Pulmonary artery endothelial cell (primary cell): Measurements from ENCODE around the gene TNPO3. TPM values are rescaled to one million over a fixed set of nuclear protein-coding genes. Genes with fewer than 3 reads are reported as not detected.

Experiments used
- DNase-seq: peaks from one replicate; pipeline ENCODE4 v3.0.0-alpha.2; 2011; ENCODE audit warnings: low read depth, low spot score
- total RNA-seq: library from RNA; depleted of rRNA; stranded (reverse); fragments of >200 nt; gene quantifications from 2 replicates; pipeline ENCODE4 v1.2.3, GENCODE V29; 2014

TNPO3 gene
- total RNA-seq, 1 donor from 2014 or later, result 78.1 TPM

DNA sequence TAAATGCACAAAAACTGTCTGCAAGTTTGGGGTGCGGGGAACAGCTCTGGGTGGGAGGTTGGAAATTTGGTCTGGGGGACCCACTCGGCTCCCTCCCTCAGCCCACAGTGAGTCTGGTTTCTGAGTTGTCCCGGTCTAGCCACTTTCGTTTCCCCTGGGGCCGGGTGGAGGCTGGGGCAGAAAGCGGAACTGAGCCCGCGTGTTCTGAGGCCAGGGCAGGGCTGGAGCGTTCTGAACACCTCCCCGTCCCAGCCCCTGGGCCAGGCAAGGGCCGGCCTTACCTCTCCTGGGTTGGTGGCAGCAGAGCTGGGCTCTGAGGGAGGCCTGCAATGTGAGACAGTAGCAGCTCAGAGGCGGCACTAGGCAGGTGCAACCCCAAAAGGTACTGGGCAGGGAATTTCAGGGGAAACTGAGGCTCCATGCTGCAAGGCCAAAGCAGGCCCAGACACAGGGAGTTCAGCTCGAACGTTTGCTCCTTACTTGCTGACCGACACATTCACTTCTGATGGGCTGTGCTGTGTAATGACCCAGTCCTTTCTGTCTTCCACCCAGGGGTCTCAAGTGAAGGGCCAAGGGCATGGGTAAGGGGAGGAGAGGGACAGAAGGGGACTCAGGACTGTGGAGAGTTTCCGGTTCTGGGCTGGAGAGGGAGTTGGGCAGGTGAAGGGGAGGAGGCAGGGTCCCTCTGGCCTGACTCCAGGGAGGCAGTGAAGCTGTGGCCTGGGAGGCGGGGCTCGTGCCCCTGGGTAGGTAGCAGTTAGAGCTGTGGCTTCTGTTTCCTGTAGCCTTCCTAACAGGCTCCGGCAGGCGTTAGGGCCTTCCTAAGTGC is 114.2 kb downstream of the TNPO3 start:
- no peak for DNase-seq

DNA sequence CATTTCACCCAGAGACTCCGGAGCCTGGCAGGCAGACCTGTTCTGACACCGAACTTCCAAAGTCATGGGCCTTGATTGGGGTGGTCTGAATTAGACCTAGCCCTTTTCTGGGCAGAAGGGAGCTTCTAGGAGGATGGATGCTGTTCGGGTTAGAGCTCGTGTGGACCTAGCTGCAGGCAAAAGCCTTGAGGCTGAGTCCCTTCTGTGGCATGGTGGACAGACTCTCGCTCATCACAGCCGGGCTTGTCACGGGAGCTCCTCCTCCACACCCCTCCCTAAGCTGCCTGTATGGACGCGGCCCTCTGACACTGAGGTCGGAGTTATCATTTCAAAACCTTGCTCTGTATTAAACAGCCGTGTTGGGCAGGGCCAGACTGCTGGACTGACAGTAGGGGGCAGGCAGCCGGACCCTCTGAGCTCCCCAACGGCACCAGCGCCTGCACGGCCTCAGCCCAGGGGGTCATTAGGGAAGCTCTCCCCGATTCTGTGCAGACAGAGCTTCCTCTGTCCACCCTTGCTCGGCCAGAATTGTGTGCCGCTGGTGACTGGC is 115.0 kb downstream of the TNPO3 start:
- DNase-seq, result no peak

DNA sequence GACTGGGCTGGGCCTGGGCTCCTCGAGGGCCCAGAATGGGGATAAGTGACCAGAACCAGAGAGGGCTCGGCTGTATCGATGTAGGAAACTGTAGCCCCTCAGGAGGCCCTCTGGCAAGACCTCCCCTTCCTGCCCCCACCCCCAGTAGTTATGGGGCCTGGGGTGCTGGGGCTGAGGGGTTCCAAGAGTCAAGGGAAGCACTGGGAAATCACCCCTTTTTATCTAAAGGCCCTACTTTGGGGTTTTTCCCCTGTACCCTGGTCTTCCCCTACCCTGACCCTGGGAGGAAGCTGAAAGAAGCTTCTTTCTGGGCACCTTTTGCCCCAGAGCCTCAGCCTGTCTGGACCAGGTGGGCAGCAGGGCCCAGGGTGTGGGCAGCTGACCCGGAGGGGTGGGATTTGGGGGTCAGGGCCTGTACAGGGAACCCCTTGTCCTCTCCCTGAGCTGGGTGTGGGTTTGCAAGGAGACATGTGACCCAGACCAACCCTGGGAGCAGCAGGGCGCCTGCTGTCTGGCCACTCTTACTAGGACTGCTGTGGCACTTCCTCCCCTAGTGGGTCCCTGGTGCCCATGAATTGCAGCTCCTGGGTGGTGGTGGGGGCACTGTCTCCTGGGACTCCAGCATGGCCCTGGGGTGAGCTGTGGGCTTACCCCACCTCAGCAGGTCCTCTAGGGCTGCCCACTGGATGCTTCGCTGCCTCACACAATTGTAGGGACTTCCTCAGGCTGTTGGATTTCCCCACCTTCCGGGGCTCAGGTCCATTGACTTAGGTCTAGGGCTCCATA is 115.6 kb downstream of the TNPO3 start:
- no peak for DNase-seq

DNA sequence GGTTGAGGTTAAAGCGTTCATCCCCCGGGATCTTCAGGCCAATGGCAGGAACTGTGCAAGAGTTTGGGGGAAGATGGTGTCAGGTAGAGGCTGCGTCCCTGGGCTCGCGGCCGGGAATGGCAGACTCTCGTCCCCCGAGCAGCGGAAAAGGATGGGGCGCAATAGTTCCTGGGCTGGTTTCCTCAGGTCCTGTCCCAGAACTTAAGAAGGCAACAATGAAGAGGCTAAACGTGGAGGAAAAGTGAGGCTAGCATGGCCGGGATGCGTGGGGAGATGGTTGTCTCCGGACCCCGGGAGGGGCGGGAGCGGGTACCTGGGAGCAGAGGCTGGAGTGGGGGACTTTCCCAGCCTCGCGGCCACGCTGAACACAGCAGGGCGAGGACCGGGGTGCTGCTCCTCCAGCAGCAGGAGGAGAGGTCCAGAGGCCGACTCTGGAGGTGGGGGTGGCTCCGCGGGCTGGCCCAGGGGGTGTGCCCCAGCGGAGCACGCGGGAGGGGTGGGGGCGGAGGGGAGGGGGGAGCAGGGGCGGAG is 116.3 kb downstream of the TNPO3 start:
- no peak for DNase-seq

DNA sequence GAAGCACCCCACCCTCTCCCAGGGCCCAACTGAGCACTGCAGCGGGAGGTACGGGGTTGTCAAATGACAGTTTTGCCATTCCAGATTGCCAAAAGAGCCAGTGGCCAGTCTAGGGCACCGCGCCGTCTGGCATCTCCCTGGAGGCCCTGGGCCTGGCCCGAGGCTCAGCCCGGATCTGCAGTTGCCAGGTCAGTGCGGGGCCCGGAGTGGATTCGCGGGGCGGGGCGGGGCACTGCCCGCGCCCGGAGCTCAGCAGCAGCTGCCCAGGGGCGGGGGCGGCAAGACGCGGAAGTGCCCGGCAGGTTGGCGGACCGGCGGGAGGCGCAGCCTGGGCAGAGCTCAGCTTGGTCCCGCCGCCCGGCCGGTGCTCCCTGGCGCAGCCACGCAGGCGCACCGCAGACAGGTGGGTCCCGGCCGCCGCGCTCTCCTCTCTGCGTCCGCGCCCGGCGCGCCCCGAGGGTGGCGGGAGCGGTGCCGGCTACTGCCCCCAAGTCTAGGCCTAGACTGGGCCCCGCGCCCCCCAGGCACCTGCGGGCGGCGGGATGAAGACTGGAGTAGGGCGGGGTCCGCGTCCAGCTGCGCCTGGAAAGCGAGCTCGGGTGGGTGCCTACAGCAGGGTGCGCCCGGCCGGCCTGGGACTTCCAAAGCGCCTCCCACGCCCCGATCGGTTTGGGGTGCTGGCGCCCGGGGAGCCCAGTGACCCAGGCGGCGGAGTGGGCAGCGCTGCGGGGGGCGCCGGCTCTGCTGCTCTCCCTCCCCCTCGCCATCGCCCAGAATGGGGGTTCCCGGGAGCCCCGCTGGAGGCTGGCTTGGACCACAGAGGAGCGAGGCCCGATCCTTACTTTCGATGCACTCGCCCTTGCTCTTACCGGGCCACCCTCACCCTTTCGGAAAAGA is 117.0 kb downstream of the TNPO3 start, which contains the start of gene IRF5:
Gene IRF5 (plus strand): TSS at position 281 of the 897 bp plus-strand sequence. CDS start 4,155 bp downstream, outside the sequence.
- DNase-seq, result no peak

DNA sequence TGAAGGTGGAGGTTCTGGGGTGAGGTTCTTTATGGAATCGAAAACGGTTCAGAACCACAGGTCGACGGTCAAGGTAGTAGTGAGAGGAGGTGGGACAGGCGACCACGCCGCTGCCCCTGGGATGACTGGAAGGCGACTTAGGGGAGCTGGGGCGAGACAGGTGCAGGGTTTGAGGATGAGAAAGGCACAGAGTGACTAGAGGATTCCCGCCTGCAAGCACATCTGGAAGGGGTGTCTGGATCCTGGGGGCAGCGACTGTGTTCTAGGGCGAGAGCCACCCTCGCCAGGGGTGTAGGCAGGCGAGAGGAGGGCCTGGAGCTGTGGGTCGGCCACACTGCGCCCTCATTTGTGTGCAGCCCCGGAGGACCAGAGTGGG is 117.7 kb downstream of the TNPO3 start:
- DNase-seq, result no peak

DNA sequence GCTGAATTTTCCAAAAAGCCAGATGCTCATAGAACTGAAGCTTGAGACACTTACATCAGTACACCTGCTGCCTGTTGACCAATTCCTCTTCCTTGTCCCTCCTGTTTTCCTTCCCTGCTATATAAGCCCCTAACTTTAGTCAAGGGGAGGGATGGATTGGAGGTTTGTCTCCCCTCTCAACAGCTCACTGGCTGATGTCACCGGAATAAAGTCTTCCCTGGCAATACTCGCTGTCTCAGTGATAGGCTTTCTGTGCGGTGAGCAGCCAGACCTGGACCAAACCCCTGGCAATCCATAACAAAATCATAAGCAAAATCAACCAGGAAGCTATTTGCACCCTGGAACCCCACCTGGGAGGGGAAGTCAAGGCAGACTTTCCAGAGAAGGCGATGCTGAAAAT is 118.1 kb downstream of the TNPO3 start:
- DNase-seq, result no peak

DNA sequence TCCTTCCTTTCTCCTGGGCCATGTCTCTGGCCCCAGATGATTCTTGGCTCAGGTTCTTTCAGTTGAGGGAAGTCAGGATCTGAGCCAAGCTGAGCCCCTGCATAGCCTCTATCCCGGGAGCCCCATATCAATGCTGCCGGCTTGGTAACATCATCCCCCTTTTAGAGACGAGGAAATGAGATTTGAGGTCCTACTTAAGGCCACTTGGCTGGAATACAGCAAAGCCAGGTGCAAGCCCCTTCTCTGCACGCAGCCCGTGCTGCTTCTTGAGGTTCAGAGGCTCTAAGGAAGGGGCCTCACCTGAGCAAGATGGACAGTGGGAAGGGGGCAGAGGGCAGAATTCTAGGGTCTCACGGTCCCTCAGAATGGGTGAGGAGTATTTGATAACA is 119.6 kb downstream of the TNPO3 start:
- DNase-seq, result no peak

DNA sequence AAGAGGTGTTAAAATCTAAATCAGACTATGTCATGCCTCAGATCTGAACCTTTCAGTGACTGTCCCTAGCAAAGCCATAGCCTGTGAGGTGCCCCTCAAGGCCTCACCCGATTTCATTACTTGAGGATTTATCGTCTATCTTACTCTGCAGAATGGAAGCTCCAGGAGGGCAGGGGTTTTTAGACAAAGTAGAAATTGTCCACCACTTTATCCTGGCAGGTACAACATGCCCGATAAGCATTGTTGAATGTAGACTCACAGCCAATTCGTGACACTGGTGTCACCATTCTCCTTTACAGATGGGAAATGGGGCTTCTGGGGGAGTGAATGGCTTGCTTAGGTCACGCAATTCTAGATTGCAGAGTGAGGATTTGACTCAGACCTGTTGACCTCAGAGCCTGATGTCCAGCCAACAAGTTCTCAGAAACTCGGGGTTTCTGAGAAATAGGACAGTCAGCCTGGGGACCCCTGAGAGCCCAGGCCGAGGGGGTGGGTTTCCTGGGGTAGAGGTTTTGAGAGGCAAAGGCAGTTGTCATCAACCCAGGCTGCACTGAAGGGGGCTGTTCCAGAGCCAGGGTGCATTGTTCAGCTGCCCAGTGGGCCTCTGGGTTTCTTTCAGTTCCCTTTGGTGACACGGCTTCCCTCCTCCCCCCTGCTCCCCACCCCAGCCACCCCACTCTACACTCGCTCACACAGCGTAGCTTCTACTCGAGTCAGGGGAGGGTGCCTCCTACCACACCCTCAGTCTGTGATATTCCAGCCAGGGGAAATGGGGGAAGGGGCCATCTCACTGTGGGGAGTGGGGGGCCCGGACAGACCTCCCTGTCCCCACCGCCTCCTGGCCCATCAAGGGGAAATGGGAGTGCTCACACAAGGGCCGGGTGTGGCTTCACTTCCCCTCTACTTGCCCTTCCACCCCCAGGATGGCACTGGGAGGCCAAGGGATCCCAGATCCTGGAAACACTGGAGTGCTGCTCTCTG is 120.3 kb downstream of the TNPO3 start:
- no peak for DNase-seq

DNA sequence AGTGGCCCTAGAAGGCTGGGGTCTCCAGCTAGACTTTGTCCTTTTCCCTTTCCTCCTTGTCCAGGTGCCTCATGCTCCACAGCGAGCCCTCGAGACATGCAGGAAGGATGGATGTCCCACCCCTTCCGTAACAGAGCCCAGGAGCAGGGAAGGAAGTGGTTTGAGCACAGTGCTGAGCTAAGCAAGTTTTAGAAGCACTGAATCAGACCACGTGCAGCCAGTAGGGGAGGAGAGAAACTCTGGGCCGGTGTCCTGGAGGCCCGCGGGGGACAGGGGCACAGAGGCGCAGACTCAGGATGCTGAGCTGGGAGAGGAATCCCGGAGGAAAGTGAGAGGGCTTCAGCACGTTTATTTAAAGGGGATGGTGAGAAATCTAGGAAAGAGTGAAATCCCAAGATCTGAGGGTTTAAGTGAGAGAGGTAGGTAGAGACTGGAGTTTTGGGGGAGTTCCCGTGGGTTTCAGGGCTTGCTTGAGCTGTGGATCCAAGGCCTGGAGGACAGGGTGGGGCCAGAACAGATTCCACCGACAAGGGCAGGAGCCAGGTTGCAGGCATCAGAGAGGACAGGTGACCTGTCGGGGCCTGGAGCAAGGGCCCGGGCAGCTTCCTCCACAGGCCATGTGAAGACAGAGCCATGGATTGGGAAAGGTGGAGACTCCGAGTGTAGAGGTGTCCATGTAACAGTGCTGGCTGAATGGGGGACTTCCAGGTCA is 121.6 kb downstream of the TNPO3 start:
- DNase-seq, result no peak

DNA sequence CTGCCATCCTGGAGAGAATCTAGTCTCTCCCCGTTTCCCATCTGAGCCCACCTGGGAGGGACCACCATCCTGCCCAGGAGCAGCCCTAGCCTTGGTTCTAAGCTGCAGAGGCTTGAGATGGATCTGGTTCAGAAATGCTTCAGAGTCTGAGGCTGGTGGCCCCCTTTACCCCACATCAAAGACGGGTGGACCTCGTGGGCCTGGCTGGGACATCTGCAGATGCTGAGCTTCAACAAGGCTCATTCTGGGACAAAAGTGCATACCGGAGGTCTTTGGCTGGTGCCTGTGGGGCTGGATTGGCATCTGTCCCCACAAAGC is 122.1 kb downstream of the TNPO3 start:
- no peak for DNase-seq

DNA sequence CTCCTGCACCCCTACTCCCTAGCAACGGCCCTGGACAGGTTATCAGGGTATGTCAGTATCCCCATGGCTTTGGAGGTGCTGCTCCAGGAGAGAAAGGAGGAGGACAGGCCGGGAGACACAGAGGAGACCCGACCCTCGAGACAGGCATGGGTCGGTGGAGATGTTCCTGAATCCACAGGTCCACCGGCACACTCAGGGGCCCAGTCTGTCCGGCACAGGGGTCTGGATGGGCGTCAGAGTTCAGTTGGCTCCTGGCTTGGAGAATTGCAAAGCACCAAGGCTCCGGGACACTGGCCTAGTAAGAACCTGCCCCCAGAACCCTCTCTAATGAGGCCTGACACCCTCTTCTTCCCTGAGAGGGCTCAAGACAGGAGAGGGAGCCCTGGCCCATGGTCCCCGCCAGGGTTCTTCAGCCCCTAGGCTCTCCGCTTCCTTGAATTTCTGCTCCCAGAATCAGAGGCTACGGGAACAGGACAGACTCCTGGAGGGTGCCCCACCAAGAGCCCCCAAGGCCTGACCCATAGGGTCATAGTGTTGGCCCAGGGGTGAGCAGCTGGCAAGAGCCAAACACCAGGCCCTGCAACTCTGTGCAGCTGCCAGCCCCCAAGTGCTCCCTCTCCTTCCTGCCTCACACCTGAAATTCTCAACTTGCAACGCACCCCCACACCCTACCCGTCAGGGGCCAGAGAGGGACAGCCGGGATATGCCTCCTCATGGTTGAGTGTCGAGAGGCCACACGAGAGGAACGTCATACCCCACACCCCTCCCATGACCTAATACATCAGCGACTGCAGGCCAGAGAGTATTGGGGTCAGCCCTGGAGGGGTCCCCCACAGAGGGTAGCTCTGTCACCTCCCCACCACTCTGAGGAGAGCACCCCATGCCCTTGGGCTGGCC is 122.7 kb downstream of the TNPO3 start:
- DNase-seq, result no peak

DNA sequence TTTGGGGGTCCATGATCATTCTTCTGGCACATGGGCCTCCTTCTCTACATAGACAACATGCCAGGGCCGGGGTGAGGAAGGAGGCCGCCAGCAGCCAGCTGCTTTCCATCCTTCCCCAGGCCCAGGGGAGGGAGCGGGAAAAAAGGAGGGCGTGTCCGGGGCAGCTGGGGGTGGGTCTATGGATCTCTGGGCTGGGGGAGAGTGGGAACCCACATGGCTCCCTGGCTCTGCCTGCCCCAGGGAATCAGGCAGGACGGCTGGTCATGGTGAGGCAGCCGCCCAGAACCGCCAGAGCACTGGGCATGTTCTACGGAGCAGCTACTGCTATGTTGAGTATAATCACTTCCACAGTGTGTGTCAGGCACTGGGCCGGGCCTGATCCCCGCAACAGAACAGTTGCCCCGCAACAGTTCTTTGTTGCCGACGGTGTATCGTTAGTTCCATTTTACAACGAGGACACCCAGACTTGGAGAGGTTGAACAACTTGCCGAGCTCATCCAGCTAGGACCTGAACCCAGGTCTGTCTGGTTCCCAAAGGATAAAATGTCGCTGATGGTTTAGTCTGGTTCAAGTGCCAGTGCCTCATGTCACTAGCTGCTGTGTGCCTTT is 123.6 kb downstream of the TNPO3 start:
- DNase-seq, result no peak

DNA sequence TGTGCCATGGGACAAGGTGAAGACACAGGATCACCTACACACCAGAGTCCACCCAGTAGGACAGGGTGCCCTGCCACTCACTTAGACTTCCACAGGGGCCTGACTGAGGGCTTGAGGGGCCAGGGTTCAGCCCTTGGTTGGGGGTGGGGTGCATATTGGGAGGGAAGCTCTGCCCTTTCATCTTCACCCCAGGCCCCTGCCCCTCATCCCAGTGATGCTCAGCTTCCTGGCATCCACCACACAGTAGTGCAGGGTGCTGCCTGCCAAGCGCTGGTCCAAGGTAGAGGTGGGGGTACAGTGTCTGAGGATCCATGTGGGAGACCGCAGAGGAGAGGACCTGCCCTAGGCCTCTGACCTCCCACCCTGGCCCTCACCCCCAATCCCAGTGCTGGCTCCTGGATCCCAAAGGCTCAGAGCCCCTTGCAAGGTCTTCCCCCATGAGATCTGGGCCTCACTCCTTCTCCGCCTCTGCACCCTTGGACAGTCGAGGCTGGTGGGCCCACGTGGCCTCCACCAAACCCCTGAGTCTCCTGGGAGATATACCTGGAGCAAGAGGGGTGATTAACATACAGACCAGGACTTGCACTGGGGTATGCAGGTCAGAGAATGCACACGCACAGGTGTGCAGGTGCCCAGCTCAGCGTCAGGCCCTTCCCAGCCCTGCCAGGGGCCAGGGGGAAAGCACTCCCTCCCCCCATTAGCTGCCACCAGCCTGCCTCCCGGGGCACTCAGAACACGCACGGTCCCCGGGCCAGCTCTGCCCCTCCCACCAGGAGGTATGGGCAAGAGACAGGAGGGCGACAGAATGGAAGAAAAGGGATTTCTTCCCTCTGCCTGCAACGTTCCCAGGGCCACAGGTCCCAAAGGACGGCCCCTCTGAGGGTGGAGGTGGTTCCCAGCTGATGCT is 125.8 kb downstream of the TNPO3 start:
- DNase-seq, result no peak

DNA sequence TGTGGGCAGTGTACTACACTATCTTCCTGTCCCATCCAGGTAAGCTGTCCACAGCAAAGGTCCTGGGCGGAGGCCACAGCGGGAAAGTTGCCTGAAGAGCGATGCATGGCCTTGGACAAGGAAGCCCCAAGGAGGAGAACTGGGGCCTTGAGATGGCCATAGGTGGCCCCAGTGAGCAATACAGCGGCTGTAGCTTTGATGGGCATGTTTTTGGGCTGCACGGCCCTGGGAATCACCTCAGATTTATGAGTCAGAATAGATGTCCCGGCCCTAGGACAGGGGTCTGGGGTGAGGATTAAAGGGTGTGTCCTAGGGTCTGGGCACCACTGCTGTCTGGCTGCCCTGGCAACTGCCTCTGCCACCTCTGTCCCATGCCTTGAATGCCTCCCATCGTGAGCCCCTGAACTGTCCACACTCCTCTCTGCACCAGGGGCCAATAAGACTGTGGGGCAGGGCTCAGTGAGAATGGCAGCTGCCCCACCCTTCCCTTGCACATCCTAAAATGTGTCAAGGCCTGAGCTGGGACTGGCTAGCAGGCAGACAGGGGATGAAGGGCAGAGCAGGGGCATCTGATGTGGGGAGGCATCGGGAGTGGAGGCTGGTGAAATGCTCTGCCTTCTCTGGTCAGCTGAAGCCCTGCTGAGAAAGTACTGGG is 126.6 kb downstream of the TNPO3 start:
- DNase-seq, result no peak
